GM10248 (cell line): ENCODE results near the gene ASB2.

Experiments used
- CTCF ChIA-PET: fragments of 300-600 bp; sonication (Branson Sonifier 250); formaldehyde crosslinking; extraction: SDS; loops from one replicate; lab custom pipeline; 2021; ENCODE audit warnings: antibody characterized with exemption; lab: Yijun Ruan, JAX
- POLR2A ChIA-PET: fragments of 350-650 bp; sonication (Branson Sonifier 250); formaldehyde crosslinking; extraction: SDS; loops from one replicate; lab custom pipeline; 2020; ENCODE audit warnings: antibody characterized with exemption; lab: Yijun Ruan, JAX
- DNase-seq: peaks from one replicate; pipeline ENCODE4 v3.0.0; 2012; ENCODE audit errors: extremely low spot score
- TF ChIP-seq, protein P1 (sequence below): IDR thresholded peaks from 2 replicates; pipeline ENCODE4 v1.5.1; 2012; ENCODE audit warnings: mild to moderate bottlenecking, low read depth; ENCODE audit errors: extremely low read depth, missing control alignments, control extremely low read depth

ASB2 gene

DNA sequence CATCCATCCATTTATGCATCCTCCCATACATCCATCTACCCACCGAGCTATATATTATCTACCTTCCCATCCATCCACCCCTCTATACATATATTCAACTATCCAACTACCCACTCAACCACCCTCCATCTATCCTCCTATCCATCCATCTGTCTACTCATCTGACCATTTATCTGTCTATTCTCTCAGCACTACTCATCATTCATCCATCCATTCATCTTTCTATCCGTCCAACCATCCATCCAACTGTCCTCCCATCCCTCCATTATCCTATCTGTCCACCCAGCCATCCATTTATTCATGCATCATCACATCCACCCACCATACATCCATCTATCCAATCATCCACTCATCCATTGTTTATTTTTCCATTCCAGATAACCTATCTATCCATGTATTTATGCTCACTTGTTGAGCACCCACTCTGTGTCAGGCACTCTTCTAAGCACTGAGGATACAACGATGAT lies 11.5 kb downstream of the ASB2 start:
- DNase-seq, result no peak
- ChIA-PET CTCF (interaction anchor here (1.5 to 11.9 kb wide), 6 partner anchors 11 to 35 kb away, joined by 3 to 156 read pairs (median 6); partner anchors contain the start of gene ASB2), POLR2A (interaction anchor here (1.1 kb wide), 1 partner anchor 18 kb away, joined by 3 read pairs; no protein-coding TSS in a partner anchor)
- TF ChIP-seq, protein P1, sequence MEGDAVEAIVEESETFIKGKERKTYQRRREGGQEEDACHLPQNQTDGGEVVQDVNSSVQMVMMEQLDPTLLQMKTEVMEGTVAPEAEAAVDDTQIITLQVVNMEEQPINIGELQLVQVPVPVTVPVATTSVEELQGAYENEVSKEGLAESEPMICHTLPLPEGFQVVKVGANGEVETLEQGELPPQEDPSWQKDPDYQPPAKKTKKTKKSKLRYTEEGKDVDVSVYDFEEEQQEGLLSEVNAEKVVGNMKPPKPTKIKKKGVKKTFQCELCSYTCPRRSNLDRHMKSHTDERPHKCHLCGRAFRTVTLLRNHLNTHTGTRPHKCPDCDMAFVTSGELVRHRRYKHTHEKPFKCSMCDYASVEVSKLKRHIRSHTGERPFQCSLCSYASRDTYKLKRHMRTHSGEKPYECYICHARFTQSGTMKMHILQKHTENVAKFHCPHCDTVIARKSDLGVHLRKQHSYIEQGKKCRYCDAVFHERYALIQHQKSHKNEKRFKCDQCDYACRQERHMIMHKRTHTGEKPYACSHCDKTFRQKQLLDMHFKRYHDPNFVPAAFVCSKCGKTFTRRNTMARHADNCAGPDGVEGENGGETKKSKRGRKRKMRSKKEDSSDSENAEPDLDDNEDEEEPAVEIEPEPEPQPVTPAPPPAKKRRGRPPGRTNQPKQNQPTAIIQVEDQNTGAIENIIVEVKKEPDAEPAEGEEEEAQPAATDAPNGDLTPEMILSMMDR, result no peak

DNA sequence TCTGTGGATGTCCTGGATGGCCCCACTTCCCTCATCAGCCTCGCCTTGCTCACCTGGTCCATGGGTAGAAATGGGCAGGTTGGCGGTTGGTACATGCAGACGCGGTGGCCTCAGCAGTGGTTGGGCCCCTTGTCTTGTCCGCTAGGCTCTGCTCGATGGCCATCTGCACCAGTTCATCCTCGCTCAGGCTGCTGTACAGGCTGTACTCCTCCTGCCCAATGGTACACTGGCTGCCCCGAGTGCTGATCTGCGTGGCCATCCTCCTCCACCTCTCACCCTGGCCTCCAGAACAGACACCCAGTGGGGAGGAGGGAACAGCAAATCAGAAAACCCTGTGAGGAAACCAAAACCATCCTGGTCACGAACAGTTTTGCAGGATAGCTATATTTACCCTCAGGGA lies 12.1 kb downstream of the ASB2 start:
- ChIA-PET POLR2A (interaction anchor here (1.1 kb wide), 1 partner anchor 18 kb away, joined by 3 read pairs; no protein-coding TSS in a partner anchor), CTCF (interaction anchor here (1.1 to 11.9 kb wide), 7 partner anchors 8 to 41 kb away, joined by 3 to 156 read pairs (median 7); partner anchors contain the start of gene ASB2)
- TF ChIP-seq, protein P1, result no peak
- DNase-seq, result no peak

DNA sequence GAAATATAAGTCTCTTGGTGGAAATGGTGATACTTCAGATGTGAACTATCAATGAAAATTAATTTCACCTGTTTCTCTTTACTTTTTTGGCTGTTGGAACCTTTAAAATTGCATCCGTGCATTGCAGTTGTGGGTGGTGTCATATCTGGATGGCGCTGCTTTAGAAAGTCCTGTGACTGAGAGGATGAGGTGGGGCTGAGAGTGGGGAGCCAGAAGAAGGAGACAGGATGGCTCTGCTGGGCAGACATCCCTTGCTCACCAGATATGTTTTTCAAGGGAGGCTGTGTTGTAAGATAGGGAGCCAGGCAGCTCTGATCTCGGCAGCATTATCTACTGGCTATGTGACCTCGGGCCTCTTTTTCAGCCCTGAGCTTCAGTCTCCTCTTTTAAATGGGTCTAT lies 12.7 kb downstream of the ASB2 start:
- ChIA-PET POLR2A (interaction anchor here (0.6 to 1.2 kb wide), 4 partner anchors 7 to 24 kb away, joined by 3 read pairs; no protein-coding TSS in a partner anchor), CTCF (interaction anchor here (1.1 to 11.9 kb wide), 10 partner anchors 7 to 41 kb away, joined by 3 to 156 read pairs (median 4); partner anchors contain the start of gene ASB2)
- DNase-seq, result no peak
- TF ChIP-seq, protein P1, result no peak

DNA sequence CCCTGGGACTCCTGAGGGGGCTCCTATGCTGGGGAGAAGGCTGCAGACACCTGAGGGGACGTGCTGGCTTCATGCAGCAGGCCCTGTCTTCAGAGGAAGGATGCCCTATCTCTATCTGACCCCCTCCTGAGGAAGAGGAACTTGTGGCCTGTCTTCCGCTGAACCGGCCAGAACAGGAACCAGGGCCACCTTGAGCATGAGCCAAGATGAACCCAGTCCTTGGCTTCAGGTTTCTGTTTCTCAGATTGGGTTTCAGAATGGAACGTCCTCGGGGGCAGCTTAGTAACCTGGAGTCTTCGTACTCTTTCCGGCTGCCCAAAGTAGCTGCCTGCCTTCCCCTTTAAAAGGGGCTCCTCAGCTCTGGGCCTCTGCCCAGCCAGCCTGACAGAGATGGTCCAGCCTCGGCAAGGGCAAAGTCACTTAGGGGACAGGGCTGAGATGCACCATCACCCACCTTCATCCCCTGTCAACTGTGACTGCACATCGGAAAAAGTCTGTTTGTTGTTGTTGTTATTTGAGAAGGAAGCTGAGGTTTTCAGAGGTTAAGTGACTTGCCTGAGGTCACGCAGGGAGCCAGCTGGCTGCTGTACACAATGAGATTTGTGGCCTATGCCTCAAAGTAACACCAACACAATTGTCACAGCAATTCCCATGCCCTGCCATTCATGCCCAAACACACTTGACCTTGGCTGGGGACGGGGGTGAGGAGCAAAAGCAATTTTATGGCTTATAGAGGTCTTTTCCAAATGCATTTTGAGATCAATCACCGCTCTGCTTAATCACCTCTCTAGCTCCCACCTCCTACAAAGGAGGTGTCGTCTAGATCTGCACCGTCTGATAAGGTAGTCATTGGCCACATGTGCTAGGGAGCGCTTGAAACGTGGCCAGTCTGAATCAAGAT lies 13.4 kb downstream of the ASB2 start:
- DNase-seq, result peak; percentile 78
- POLR2A ChIA-PET, result interaction anchor here (0.5 to 1.2 kb wide), 5 partner anchors 8 to 34 kb away, joined by 3 read pairs; partner anchors contain the start of gene CCDC197
- TF ChIP-seq, protein P1, result no peak
- CTCF ChIA-PET, result interaction anchor here (1.2 to 11.9 kb wide), 9 partner anchors 8 to 39 kb away, joined by 3 to 156 read pairs (median 5); partner anchors contain the start of gene ASB2

DNA sequence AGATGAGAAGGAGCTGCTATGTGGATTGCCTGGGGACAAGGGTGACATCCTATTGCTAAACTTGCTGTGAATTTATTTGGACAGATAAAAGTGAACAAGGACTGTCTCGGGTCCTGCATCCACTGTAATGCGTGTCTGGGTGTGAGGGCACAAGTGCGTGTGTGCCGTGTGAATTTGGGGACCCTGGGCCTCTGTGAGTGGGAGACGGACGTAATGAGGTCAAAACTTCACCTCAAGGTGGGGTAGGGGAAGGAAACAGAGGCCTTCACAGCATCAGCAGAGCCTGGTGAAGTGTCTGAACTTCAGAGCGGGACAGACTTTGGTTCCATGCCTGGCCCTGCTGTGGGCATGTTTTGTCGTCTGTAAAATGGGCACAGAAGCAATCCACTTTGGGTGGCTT lies 14.8 kb downstream of the ASB2 start:
- CTCF ChIA-PET, result interaction anchor here (1.4 to 11.9 kb wide), 6 partner anchors 8 to 40 kb away, joined by 4 to 156 read pairs (median 29); partner anchors contain the start of gene CCDC197
- TF ChIP-seq, protein P1, result no peak
- POLR2A ChIA-PET, result interaction anchor here (0.7 to 1.4 kb wide), 5 partner anchors 10 to 34 kb away, joined by 3 to 5 read pairs (median 3); no protein-coding TSS in a partner anchor
- no peak for DNase-seq
